Measurements from ENCODE around the gene NECAB2. TPM values are rescaled to one million over a fixed set of nuclear protein-coding genes. Genes with fewer than 3 reads are reported as not detected.

NECAB2 gene
- total and polyA plus RNA-seq, 2 experiments from 2014 or later: 1.6 to 5.1 TPM

- no peak for TF ChIP-seq REST (IDR thresholded peaks at IDR 0.05; ENCODE audit: unreplicated experiment)
These were observed 14.9 kb upstream of the NECAB2 start, which contains the start of gene OSGIN1 (continued) for GRCh38 chr16:83952940-83953795.

- peaks cover 9% of the 10 kb centered on the region; the same call in 2 of the 3 replicates for H3K36me3 Mint-ChIP-seq (ENCODE audit: low read depth)
- ATAC-seq (peak; percentile 52), DNase-seq (ENCODE audit: low spot score) (peak; percentile 66)
- no peak overlapping the region for H3K27ac Mint-ChIP-seq
- TF ChIP-seq CTCF (conservative IDR thresholded peaks at IDR 0.05; ENCODE audit: low read depth in 2 of 2): peak; percentile 49 to 51
- TF ChIP-seq ETS1 (IDR thresholded peaks at IDR 0.05): no peak
- no peak for TF ChIP-seq ZNF114 (CRISPR knock-in tag; IDR thresholded peaks at IDR 0.05)
- TF ChIP-seq REST (IDR thresholded peaks at IDR 0.05; ENCODE audit: unreplicated experiment): no peak
- no peak for TF ChIP-seq JUNB (IDR thresholded peaks at IDR 0.05; ENCODE audit: unreplicated experiment)
- TF ChIP-seq EZH2 (IDR thresholded peaks at IDR 0.05; ENCODE audit: low read depth, unreplicated experiment): no peak
- TF ChIP-seq CREB1 (CRISPR knock-in tag; IDR thresholded peaks at IDR 0.05; ENCODE audit: low read depth): no peak
- TF ChIP-seq STAT1 (IDR thresholded peaks at IDR 0.05; ENCODE audit: unreplicated experiment): no peak
- H3K4me1 ChIP-seq (ENCODE audit: insufficient read depth): no peaks in the 10 kb centered on the region
- no peaks in the 10 kb centered on the region for H3K27me3 ChIP-seq (ENCODE audit: insufficient read depth)
- H3K79me2 ChIP-seq (replicated peaks; ENCODE audit: insufficient read depth): no peaks in the 10 kb centered on the region
- H3K4me2 ChIP-seq: no peak overlapping the region
- no peak overlapping the region for H3K4me3 ChIP-seq
- H3K36me3 ChIP-seq (ENCODE audit: insufficient read depth): no peaks in the 10 kb centered on the region
- H4K20me1 ChIP-seq (replicated peaks; ENCODE audit: insufficient read depth): no peaks in the 10 kb centered on the region
- H3K4me3 Mint-ChIP-seq: no peak overlapping the region
- peaks cover 11% of the 10 kb centered on the region for H3K27me3 Mint-ChIP-seq (ENCODE audit: insufficient read depth, low read depth, poor library complexity)
- no peak overlapping the region for H3K27ac ChIP-seq (ENCODE audit: low read depth)
- H3K9me3 Mint-ChIP-seq: peaks cover 17% of the 10 kb centered on the region
- H3F3A ChIP-seq (replicated peaks; ENCODE audit: low read depth): peaks cover 13% of the 10 kb centered on the region; the same call in 1 of the 2 replicates
- no peak overlapping the region for H2AFZ ChIP-seq
- no peaks in the 10 kb centered on the region for H3K9me2 ChIP-seq (ENCODE audit: insufficient read depth)
- peaks cover 9% of the 10 kb centered on the region for H3K4me1 Mint-ChIP-seq
These were observed 14.1 kb upstream of the NECAB2 start for GRCh38 chr16:83953796-83954576.

Data from GM23338 (cell line).